HepG2 (cell line): Measurements from ENCODE around the gene CASKIN2. TPM values are rescaled to one million over a fixed set of nuclear protein-coding genes. Genes with fewer than 3 reads are reported as not detected.

Source experiments
- ARHGAP35 ChIP-seq: sonication (generic); formaldehyde crosslinking; IDR thresholded peaks from 2 replicates; pipeline ENCODE4 v1.9.0; 2022; ENCODE audit warnings: mild to moderate bottlenecking, inconsistent platforms, moderate library complexity, missing genetic modification reagents, borderline replicate concordance
- ELF4 ChIP-seq: sonication (generic); formaldehyde crosslinking; IDR thresholded peaks from 2 replicates; pipeline ENCODE4 v1.5.0; 2020; ENCODE audit warnings: missing genetic modification reagents, mild to moderate bottlenecking, moderate library complexity, borderline replicate concordance
- KMT2B ChIP-seq: IDR thresholded peaks from 2 replicates; pipeline ENCODE4 v1.6.1; 2016; ENCODE audit warnings: missing genetic modification reagents, missing compliant biosample characterization
- MEIS2 ChIP-seq: sonication (generic); formaldehyde crosslinking; IDR thresholded peaks from 2 replicates; pipeline ENCODE4 v1.9.0; 2021; ENCODE audit warnings: mild to moderate bottlenecking, missing genetic modification reagents
- PPARG ChIP-seq: conservative IDR thresholded peaks from 2 replicates; pipeline ENCODE4 v1.6.1; 2016; ENCODE audit warnings: missing biosample characterization, missing genetic modification reagents
- TP53 ChIP-seq: sonication (generic); formaldehyde crosslinking; conservative IDR thresholded peaks from 2 replicates; pipeline ENCODE4 v1.4.0; 2020; ENCODE audit warnings: missing genetic modification reagents
- ZNF20 ChIP-seq: sonication (generic); formaldehyde crosslinking; IDR thresholded peaks from 2 replicates; pipeline ENCODE4 v1.4.0; 2020; ENCODE audit warnings: mild to moderate bottlenecking, moderate library complexity, missing genetic modification reagents
- ZNF484 ChIP-seq: sonication (generic); formaldehyde crosslinking; IDR thresholded peaks from 2 replicates; pipeline ENCODE4 v1.5.1; 2020; ENCODE audit warnings: mild to moderate bottlenecking, low read depth, missing genetic modification reagents, borderline replicate concordance
- ZNF614 ChIP-seq: IDR thresholded peaks from 2 replicates; pipeline ENCODE4 v1.6.1; 2018; ENCODE audit warnings: missing biosample characterization, missing genetic modification reagents, inconsistent platforms, borderline replicate concordance
- ZNF737 ChIP-seq: sonication (generic); formaldehyde crosslinking; IDR thresholded peaks from 2 replicates; pipeline ENCODE4 v1.5.0; 2020; ENCODE audit warnings: missing genetic modification reagents, mild to moderate bottlenecking, borderline replicate concordance
- polyA plus RNA-seq, 8 experiments: library from polyadenylated mRNA; depleted of rRNA in 3 of 8; stranded (reverse) in 7 of 8; unstranded in 1 of 8; fragments of >200 nt; fragmentation: Illumina TruSeq in 4 of 8; extraction: Trizol in 4 of 8; gene quantifications; 2 replicates each; pipeline versions ENCODE4 v1.2.1 to v1.2.3, GENCODE V29; 2011 to 2016; ENCODE audit warnings: low read depth in 4 of 8, missing spikeins in 1 of 8, mixed read lengths in 1 of 8; ENCODE audit not compliant: insufficient read depth in 1 of 8
- total RNA-seq, 5 experiments: library from RNA; depleted of rRNA; stranded (reverse); fragments of >200 nt; fragmentation: Illumina TruSeq; extraction: Trizol; gene quantifications; 2 replicates each; pipeline ENCODE4 v1.2.3, GENCODE V29; 2016; ENCODE audit warnings: low read depth in 1 of 5
- TF ChIP-seq, protein P1 (sequence below): sonication (generic); formaldehyde crosslinking; conservative IDR thresholded peaks from 2 replicates; pipeline ENCODE4 v1.4.0; 2020; ENCODE audit warnings: mild to moderate bottlenecking, missing genetic modification reagents, moderate library complexity
- TF ChIP-seq, protein P2 (sequence below), 2 experiments: sonication (generic) in 1 of 2; formaldehyde crosslinking in 1 of 2; IDR thresholded peaks; 2 replicates each; pipeline versions ENCODE4 v1.4.0 to v1.6.1; 2018 to 2020; ENCODE audit warnings: missing genetic modification reagents in 2 of 2, borderline replicate concordance in 1 of 2, low read depth in 1 of 2, mild to moderate bottlenecking in 1 of 2, missing biosample characterization in 1 of 2
- TF ChIP-seq, protein P3 (sequence below): sonication (generic); formaldehyde crosslinking; IDR thresholded peaks from 2 replicates; pipeline ENCODE4 v1.5.1; 2020; ENCODE audit warnings: mild to moderate bottlenecking, missing genetic modification reagents, moderate library complexity
- TF ChIP-seq, protein P4 (sequence below), 2 experiments: sonication (generic) in 1 of 2; formaldehyde crosslinking in 1 of 2; IDR thresholded peaks; 2 replicates each; pipeline versions ENCODE4 v1.6.1 to v1.9.0; 2014 to 2022; ENCODE audit warnings: antibody characterized with exemption in 1 of 2, borderline replicate concordance in 1 of 2, inconsistent platforms in 1 of 2, low read depth in 1 of 2, missing genetic modification reagents in 1 of 2

The CASKIN2 gene
- total and polyA plus RNA-seq, 2 of the 13 experiments (the other 11 are each of a cell fraction or from before 2014, with no cell fraction given), result 5.2 to 7.8 TPM

DNA sequence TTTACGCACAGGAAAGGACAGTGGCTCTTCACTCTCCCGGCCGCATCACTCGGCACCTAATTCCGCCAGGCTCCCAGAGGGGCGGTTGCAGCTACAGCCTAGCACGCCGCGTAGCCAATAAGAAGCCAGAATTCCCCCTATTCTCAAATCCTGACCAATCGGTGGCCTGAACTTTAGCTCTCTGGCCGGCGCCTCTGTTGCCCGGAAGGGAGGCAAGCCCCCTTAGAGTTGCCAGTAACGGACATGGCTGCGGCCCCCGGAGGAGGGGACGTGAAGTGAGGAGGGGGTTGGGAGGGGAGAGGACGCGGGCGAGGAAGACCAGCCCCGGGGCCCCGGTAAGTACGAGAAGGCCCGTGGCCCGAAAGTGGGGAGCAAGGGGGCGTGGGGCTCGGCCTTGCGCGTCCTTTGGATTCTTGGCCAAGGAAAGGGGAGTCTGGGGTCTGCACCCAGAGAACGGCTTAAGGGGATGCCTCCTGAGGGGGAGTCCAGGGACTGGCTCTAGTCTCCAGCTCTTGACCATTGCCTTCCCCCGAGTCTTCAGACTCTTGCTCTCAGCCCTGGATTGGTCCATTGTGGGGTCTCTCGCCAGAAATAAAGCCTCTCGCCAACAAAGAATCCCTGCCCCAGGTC lies 58.8 kb downstream of the CASKIN2 start, which contains the start of gene TMEM94 (continued):
- TF ChIP-seq TP53 (0 out of 2 replicates have a peak, but pooled peaks have one; percentile 52), ARHGAP35 (CRISPR knock-in tag) (0 out of 2 replicates have a peak, but pooled peaks have one; percentile 16), ZNF20 (0 out of 2 replicates have a peak, but pooled peaks have one; percentile 92), ZNF737 (CRISPR knock-in tag) (no peak), ELF4 (CRISPR knock-in tag) (peak; percentile 97; the same call in 1 of the 2 replicates), ZNF614 (CRISPR knock-in tag) (no peak; the same call in 1 of the 2 replicates), PPARG (CRISPR knock-in tag) (peak; percentile 58), KMT2B (0 out of 2 replicates have a peak, but pooled peaks have one; percentile 47), ZNF484 (CRISPR knock-in tag) (0 out of 2 replicates have a peak, but pooled peaks have one; percentile 16), MEIS2 (CRISPR knock-in tag) (peak; percentile 78; the same call in 1 of the 2 replicates)
- TF ChIP-seq, protein P1, sequence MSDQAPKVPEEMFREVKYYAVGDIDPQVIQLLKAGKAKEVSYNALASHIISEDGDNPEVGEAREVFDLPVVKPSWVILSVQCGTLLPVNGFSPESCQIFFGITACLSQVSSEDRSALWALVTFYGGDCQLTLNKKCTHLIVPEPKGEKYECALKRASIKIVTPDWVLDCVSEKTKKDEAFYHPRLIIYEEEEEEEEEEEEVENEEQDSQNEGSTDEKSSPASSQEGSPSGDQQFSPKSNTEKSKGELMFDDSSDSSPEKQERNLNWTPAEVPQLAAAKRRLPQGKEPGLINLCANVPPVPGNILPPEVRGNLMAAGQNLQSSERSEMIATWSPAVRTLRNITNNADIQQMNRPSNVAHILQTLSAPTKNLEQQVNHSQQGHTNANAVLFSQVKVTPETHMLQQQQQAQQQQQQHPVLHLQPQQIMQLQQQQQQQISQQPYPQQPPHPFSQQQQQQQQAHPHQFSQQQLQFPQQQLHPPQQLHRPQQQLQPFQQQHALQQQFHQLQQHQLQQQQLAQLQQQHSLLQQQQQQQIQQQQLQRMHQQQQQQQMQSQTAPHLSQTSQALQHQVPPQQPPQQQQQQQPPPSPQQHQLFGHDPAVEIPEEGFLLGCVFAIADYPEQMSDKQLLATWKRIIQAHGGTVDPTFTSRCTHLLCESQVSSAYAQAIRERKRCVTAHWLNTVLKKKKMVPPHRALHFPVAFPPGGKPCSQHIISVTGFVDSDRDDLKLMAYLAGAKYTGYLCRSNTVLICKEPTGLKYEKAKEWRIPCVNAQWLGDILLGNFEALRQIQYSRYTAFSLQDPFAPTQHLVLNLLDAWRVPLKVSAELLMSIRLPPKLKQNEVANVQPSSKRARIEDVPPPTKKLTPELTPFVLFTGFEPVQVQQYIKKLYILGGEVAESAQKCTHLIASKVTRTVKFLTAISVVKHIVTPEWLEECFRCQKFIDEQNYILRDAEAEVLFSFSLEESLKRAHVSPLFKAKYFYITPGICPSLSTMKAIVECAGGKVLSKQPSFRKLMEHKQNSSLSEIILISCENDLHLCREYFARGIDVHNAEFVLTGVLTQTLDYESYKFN (CRISPR knock-in tag), result peak; percentile 38; the same call in 1 of the 2 replicates
- TF ChIP-seq, protein P2, sequence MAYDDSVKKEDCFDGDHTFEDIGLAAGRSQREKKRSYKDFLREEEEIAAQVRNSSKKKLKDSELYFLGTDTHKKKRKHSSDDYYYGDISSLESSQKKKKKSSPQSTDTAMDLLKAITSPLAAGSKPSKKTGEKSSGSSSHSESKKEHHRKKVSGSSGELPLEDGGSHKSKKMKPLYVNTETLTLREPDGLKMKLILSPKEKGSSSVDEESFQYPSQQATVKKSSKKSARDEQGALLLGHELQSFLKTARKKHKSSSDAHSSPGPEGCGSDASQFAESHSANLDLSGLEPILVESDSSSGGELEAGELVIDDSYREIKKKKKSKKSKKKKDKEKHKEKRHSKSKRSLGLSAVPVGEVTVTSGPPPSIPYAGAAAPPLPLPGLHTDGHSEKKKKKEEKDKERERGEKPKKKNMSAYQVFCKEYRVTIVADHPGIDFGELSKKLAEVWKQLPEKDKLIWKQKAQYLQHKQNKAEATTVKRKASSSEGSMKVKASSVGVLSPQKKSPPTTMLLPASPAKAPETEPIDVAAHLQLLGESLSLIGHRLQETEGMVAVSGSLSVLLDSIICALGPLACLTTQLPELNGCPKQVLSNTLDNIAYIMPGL (CRISPR knock-in tag; IDR thresholded peaks at IDR 0.05; ENCODE audit: borderline replicate concordance in 1 of 2, low read depth in 1 of 2), result peak; percentile 78 to 80; a peak in 3 of 4 replicates
- TF ChIP-seq, protein P3, sequence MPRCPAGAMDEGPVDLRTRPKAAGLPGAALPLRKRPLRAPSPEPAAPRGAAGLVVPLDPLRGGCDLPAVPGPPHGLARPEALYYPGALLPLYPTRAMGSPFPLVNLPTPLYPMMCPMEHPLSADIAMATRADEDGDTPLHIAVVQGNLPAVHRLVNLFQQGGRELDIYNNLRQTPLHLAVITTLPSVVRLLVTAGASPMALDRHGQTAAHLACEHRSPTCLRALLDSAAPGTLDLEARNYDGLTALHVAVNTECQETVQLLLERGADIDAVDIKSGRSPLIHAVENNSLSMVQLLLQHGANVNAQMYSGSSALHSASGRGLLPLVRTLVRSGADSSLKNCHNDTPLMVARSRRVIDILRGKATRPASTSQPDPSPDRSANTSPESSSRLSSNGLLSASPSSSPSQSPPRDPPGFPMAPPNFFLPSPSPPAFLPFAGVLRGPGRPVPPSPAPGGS (CRISPR knock-in tag), result peak; percentile 45; the same call in 1 of the 2 replicates
- TF ChIP-seq, protein P4, sequence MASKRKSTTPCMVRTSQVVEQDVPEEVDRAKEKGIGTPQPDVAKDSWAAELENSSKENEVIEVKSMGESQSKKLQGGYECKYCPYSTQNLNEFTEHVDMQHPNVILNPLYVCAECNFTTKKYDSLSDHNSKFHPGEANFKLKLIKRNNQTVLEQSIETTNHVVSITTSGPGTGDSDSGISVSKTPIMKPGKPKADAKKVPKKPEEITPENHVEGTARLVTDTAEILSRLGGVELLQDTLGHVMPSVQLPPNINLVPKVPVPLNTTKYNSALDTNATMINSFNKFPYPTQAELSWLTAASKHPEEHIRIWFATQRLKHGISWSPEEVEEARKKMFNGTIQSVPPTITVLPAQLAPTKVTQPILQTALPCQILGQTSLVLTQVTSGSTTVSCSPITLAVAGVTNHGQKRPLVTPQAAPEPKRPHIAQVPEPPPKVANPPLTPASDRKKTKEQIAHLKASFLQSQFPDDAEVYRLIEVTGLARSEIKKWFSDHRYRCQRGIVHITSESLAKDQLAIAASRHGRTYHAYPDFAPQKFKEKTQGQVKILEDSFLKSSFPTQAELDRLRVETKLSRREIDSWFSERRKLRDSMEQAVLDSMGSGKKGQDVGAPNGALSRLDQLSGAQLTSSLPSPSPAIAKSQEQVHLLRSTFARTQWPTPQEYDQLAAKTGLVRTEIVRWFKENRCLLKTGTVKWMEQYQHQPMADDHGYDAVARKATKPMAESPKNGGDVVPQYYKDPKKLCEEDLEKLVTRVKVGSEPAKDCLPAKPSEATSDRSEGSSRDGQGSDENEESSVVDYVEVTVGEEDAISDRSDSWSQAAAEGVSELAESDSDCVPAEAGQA (IDR thresholded peaks at IDR 0.05; ENCODE audit: low read depth), result peak; percentile 67
- TF ChIP-seq, protein P4 (CRISPR knock-in tag; IDR thresholded peaks at IDR 0.05; ENCODE audit: borderline replicate concordance), result no peak
